ENCODE measurements around the gene HOXB6.

HOXB6 gene

GRCh38 chr17:48641541-48642058, 36.8 kb upstream of the HOXB6 start:
- in situ Hi-C loops (cut with HindIII; ENCODE audit: low pct_unique_long_range_greater_than_20kb, low sequenced_read_pairs) = no loop called here
- no peak for TF ChIP-seq JUND (IDR thresholded peaks at IDR 0.05; ENCODE audit: low read depth)
- DNase-seq (ENCODE audit: low read depth in 1 of 2, low spot score in 1 of 2) = no peak

- DNase-seq (ENCODE audit: low read depth in 1 of 2, low spot score in 1 of 2) = no peak
- TF ChIP-seq JUND (IDR thresholded peaks at IDR 0.05; ENCODE audit: low read depth) = no peak
- in situ Hi-C loops (cut with HindIII; ENCODE audit: low pct_unique_long_range_greater_than_20kb, low sequenced_read_pairs) = no loop called here
These were observed 36.0 kb upstream of the HOXB6 start for GRCh38 chr17:48640858-48641180.

GRCh38 chr17:48639982-48640857, 35.4 kb upstream of the HOXB6 start:
- TF ChIP-seq JUND (IDR thresholded peaks at IDR 0.05; ENCODE audit: low read depth) = no peak
- DNase-seq (ENCODE audit: low read depth in 1 of 2, low spot score in 1 of 2) = no peak
- in situ Hi-C loops (cut with HindIII; ENCODE audit: low pct_unique_long_range_greater_than_20kb, low sequenced_read_pairs) = no loop called here

- in situ Hi-C loops (cut with HindIII; ENCODE audit: low pct_unique_long_range_greater_than_20kb, low sequenced_read_pairs) = no loop called here
- no peak for TF ChIP-seq JUND (IDR thresholded peaks at IDR 0.05; ENCODE audit: low read depth)
- DNase-seq (ENCODE audit: low read depth in 1 of 2, low spot score in 1 of 2) = peak in 1 of 2 experiments; percentile 87
These were observed 34.4 kb upstream of the HOXB6 start for GRCh38 chr17:48639136-48639535.

GRCh38 chr17:48637323-48638260, 32.8 kb upstream of the HOXB6 start:
- TF ChIP-seq JUND (IDR thresholded peaks at IDR 0.05; ENCODE audit: low read depth) = no peak
- in situ Hi-C loops (cut with HindIII; ENCODE audit: low pct_unique_long_range_greater_than_20kb, low sequenced_read_pairs) = no loop called here
- no peak for DNase-seq (ENCODE audit: low read depth in 1 of 2, low spot score in 1 of 2)

- DNase-seq (ENCODE audit: low read depth in 1 of 2, low spot score in 1 of 2) = peak; percentile 81 to 86
- in situ Hi-C loops (cut with HindIII; ENCODE audit: low pct_unique_long_range_greater_than_20kb, low sequenced_read_pairs) = no loop called here
- TF ChIP-seq JUND (IDR thresholded peaks at IDR 0.05; ENCODE audit: low read depth) = no peak
These were observed 31.6 kb upstream of the HOXB6 start for GRCh38 chr17:48636177-48637018.

- in situ Hi-C loops (cut with HindIII; ENCODE audit: low pct_unique_long_range_greater_than_20kb, low sequenced_read_pairs) = no loop called here
- no peak for DNase-seq (ENCODE audit: low read depth in 1 of 2, low spot score in 1 of 2)
- TF ChIP-seq JUND (IDR thresholded peaks at IDR 0.05; ENCODE audit: low read depth) = no peak
These were observed 29.9 kb upstream of the HOXB6 start for GRCh38 chr17:48634493-48635208.

GRCh38 chr17:48633266-48633677, 28.5 kb upstream of the HOXB6 start:
- DNase-seq (ENCODE audit: low read depth in 1 of 2, low spot score in 1 of 2) = no peak
- TF ChIP-seq JUND (IDR thresholded peaks at IDR 0.05; ENCODE audit: low read depth) = no peak
- in situ Hi-C loops (cut with HindIII; ENCODE audit: low pct_unique_long_range_greater_than_20kb, low sequenced_read_pairs) = no loop called here

- DNase-seq (ENCODE audit: low read depth in 1 of 2, low spot score in 1 of 2) = no peak
- no peak for TF ChIP-seq JUND (IDR thresholded peaks at IDR 0.05; ENCODE audit: low read depth)
- in situ Hi-C loops (cut with HindIII; ENCODE audit: low pct_unique_long_range_greater_than_20kb, low sequenced_read_pairs) = no loop called here
These were observed 27.9 kb upstream of the HOXB6 start for GRCh38 chr17:48632579-48633265.

- in situ Hi-C loops (cut with HindIII; ENCODE audit: low pct_unique_long_range_greater_than_20kb, low sequenced_read_pairs) = no loop called here
- no peak for TF ChIP-seq JUND (IDR thresholded peaks at IDR 0.05; ENCODE audit: low read depth)
- DNase-seq (ENCODE audit: low read depth in 1 of 2, low spot score in 1 of 2) = no peak
These were observed 27.1 kb upstream of the HOXB6 start for GRCh38 chr17:48631693-48632578.

Data from T47D (cell line).